HepG2 (cell line): ENCODE measurements around the gene HYDIN. TPM values are rescaled to one million over a fixed set of nuclear protein-coding genes. Genes with fewer than 3 reads are reported as not detected.

Experiments
- ATF7-NPFF ChIP-seq: sonication (generic); formaldehyde crosslinking; IDR thresholded peaks from 2 replicates; pipeline ENCODE4 v1.8.1; 2023; ENCODE audit warnings: mild to moderate bottlenecking, low read depth, missing genetic modification reagents, moderate library complexity
- HMGXB3 ChIP-seq: sonication (generic); formaldehyde crosslinking; IDR thresholded peaks from 2 replicates; pipeline ENCODE4 v1.4.0; 2020; ENCODE audit warnings: missing genetic modification reagents, borderline replicate concordance
- MIXL1 ChIP-seq: IDR thresholded peaks from 2 replicates; pipeline ENCODE4 v1.6.1; 2016
- NCOA5 ChIP-seq: sonication (generic); formaldehyde crosslinking; IDR thresholded peaks from 2 replicates; pipeline ENCODE4 v1.4.0; 2020; ENCODE audit warnings: missing genetic modification reagents
- RORA ChIP-seq: sonication (generic); formaldehyde crosslinking; IDR thresholded peaks from 2 replicates; pipeline ENCODE4 v1.5.0; 2020; ENCODE audit warnings: mild to moderate bottlenecking, missing genetic modification reagents, moderate library complexity
- SOX5 ChIP-seq: IDR thresholded peaks from 2 replicates; pipeline ENCODE4 v1.6.1; 2016; ENCODE audit warnings: borderline replicate concordance
- TSC22D2 ChIP-seq: sonication (generic); formaldehyde crosslinking; IDR thresholded peaks from 2 replicates; pipeline ENCODE4 v1.5.1; 2020; ENCODE audit warnings: missing genetic modification reagents, mild to moderate bottlenecking, borderline replicate concordance
- ZBTB42 ChIP-seq: sonication (generic); formaldehyde crosslinking; IDR thresholded peaks from 2 replicates; pipeline ENCODE4 v1.5.0; 2020; ENCODE audit warnings: mild to moderate bottlenecking, missing genetic modification reagents
- ZNF274 ChIP-seq: sonication (generic); formaldehyde crosslinking; IDR thresholded peaks from 2 replicates; pipeline ENCODE4 v1.5.1; 2020; ENCODE audit warnings: mild to moderate bottlenecking, missing genetic modification reagents
- ZNF367 ChIP-seq: sonication (generic); formaldehyde crosslinking; IDR thresholded peaks from 2 replicates; pipeline ENCODE4 v1.4.0; 2020; ENCODE audit warnings: missing genetic modification reagents, borderline replicate concordance
- ZNF414 ChIP-seq: sonication (generic); formaldehyde crosslinking; IDR thresholded peaks from 2 replicates; pipeline ENCODE4 v1.5.0; 2020; ENCODE audit warnings: missing genetic modification reagents
- ZNF646 ChIP-seq: sonication (generic); formaldehyde crosslinking; IDR thresholded peaks from 2 replicates; pipeline ENCODE4 v1.9.0; 2021; ENCODE audit warnings: mild to moderate bottlenecking, missing genetic modification reagents
- ZNF691 ChIP-seq: sonication (generic); formaldehyde crosslinking; IDR thresholded peaks from 2 replicates; pipeline ENCODE4 v1.4.0; 2020; ENCODE audit warnings: missing genetic modification reagents, low read depth, mild to moderate bottlenecking, borderline replicate concordance
- ZNF710 ChIP-seq: sonication (generic); formaldehyde crosslinking; IDR thresholded peaks from 2 replicates; pipeline ENCODE4 v1.5.0; 2020; ENCODE audit warnings: mild to moderate bottlenecking, missing genetic modification reagents, borderline replicate concordance
- polyA plus RNA-seq, 8 experiments: library from polyadenylated mRNA; depleted of rRNA in 3 of 8; stranded (reverse) in 7 of 8; unstranded in 1 of 8; fragments of >200 nt; fragmentation: Illumina TruSeq in 4 of 8; extraction: Trizol in 4 of 8; gene quantifications; 2 replicates each; pipeline versions ENCODE4 v1.2.1 to v1.2.3, GENCODE V29; 2011 to 2016; ENCODE audit warnings: low read depth in 4 of 8, missing spikeins in 1 of 8, mixed read lengths in 1 of 8; ENCODE audit not compliant: insufficient read depth in 1 of 8
- total RNA-seq, 5 experiments: library from RNA; depleted of rRNA; stranded (reverse); fragments of >200 nt; fragmentation: Illumina TruSeq; extraction: Trizol; gene quantifications; 2 replicates each; pipeline ENCODE4 v1.2.3, GENCODE V29; 2016; ENCODE audit warnings: low read depth in 1 of 5

The HYDIN gene
- total and polyA plus RNA-seq, 2 of the 13 experiments (the other 11 are each of a cell fraction or from before 2014, with no cell fraction given) = not detected

- TF ChIP-seq SOX5 (CRISPR knock-in tag) = no peak; the same call in none of the 2 replicates
- TF ChIP-seq HMGXB3 (CRISPR knock-in tag) = peak; percentile 77
- TF ChIP-seq ZNF710 (CRISPR knock-in tag) = 0 out of 2 replicates have a peak, but pooled peaks have one; percentile 48
- no peak; the same call in 1 of the 2 replicates for TF ChIP-seq ATF7-NPFF
- no peak for TF ChIP-seq NCOA5 (CRISPR knock-in tag)
- no peak for TF ChIP-seq ZNF274 (CRISPR knock-in tag)
- peak; percentile 32; the same call in 1 of the 2 replicates for TF ChIP-seq ZNF691 (CRISPR knock-in tag)
- TF ChIP-seq ZBTB42 (CRISPR knock-in tag) = no peak
- TF ChIP-seq MIXL1 (CRISPR knock-in tag) = peak; percentile 56
- TF ChIP-seq RORA = no peak
- TF ChIP-seq ZNF646 (CRISPR knock-in tag) = no peak
- TF ChIP-seq TSC22D2 (CRISPR knock-in tag) = peak; percentile 57; the same call in 1 of the 2 replicates
- peak; percentile 57; the same call in 1 of the 2 replicates for TF ChIP-seq ZNF414 (CRISPR knock-in tag)
- no peak for TF ChIP-seq ZNF367
Observed at GRCh38 chr16:70800781-70801480, 429.6 kb downstream of the HYDIN start, which contains the start of gene VAC14 (continued).
